Stimulated activated CD8-positive, alpha-beta memory T cell treated with anti-CD3 and anti-CD28 coated beads, Interleukin-4, amount 100 ng/mL, for 48 hours (primary cell): Measurements from ENCODE around the gene MNS1.
A peak's percentile ranks its signal among the peaks of the same experiment; 100 is the strongest.
"Not testable (repeated sequence)": the region's sequence is repeated elsewhere in the genome, so short reads cannot be mapped to it uniquely, and the experiment has no call there.

ENCODE experiments used
- DNase-seq: peaks from one replicate; pipeline ENCODE4 v3.0.0-alpha.2; 2020

MNS1 gene

GRCh38 chr15:56464893-56465520 is at the start of gene MNS1:
MNS1 (minus strand) TSS chr15:56465137; CDS start chr15:56464972, 165 bp downstream.
- peak; percentile 79 for DNase-seq

- no peak for DNase-seq
Measured at GRCh38 chr15:56496635-56497034, 31.7 kb upstream of the MNS1 start.

- DNase-seq, result no peak
Measured at GRCh38 chr15:56495533-56495932, 30.6 kb upstream of the MNS1 start.

- DNase-seq, result no peak
Measured at GRCh38 chr15:56495053-56495452, 30.1 kb upstream of the MNS1 start.

GRCh38 chr15:56492791-56493555 is 28.0 kb upstream of the MNS1 start:
- no peak for DNase-seq

- DNase-seq, result no peak
Measured at GRCh38 chr15:56492236-56492635, 27.3 kb upstream of the MNS1 start.

GRCh38 chr15:56491110-56491722 is 26.3 kb upstream of the MNS1 start:
- DNase-seq, result peak; percentile 71

GRCh38 chr15:56490461-56490860 is 25.5 kb upstream of the MNS1 start:
- DNase-seq, result no peak

- DNase-seq, result not testable (repeated sequence)
Measured at GRCh38 chr15:56486206-56486605, 21.3 kb upstream of the MNS1 start.

GRCh38 chr15:56485426-56485825 is 20.5 kb upstream of the MNS1 start:
- DNase-seq, result not testable (repeated sequence)

- no peak for DNase-seq
Measured at GRCh38 chr15:56484287-56484686, 19.4 kb upstream of the MNS1 start.

- no peak for DNase-seq
Measured at GRCh38 chr15:56475351-56475750, 10.4 kb upstream of the MNS1 start.

GRCh38 chr15:56473017-56473416 is 8.1 kb upstream of the MNS1 start:
- DNase-seq, result no peak

- no peak for DNase-seq
Measured at GRCh38 chr15:56472278-56472677, 7.3 kb upstream of the MNS1 start.

- no peak for DNase-seq
Measured at GRCh38 chr15:56471440-56472069, 6.6 kb upstream of the MNS1 start.

GRCh38 chr15:56469483-56469882 is 4.5 kb upstream of the MNS1 start:
- no peak for DNase-seq

GRCh38 chr15:56468401-56468800 is 3.5 kb upstream of the MNS1 start:
- no peak for DNase-seq

- DNase-seq, result no peak
Measured at GRCh38 chr15:56467616-56468015, 2.7 kb upstream of the MNS1 start.

GRCh38 chr15:56460947-56461346 is 4.0 kb downstream of the MNS1 start:
- no peak for DNase-seq

GRCh38 chr15:56460071-56460470 is 4.9 kb downstream of the MNS1 start:
- no peak for DNase-seq

GRCh38 chr15:56459096-56459495 is 5.8 kb downstream of the MNS1 start:
- no peak for DNase-seq

GRCh38 chr15:56456229-56456628 is 8.7 kb downstream of the MNS1 start:
- DNase-seq, result no peak

GRCh38 chr15:56454836-56455235 is 10.1 kb downstream of the MNS1 start:
- no peak for DNase-seq

GRCh38 chr15:56445746-56446145 is 19.2 kb downstream of the MNS1 start:
- DNase-seq, result no peak
